Renal cortex interstitium (tissue), 11 donors: ENCODE measurements around the gene PTP4A1. TPM values are rescaled to one million over a fixed set of nuclear protein-coding genes. Genes with fewer than 3 reads are reported as not detected.
"Not testable (repeated sequence)": the region's sequence is repeated elsewhere in the genome, so short reads cannot be mapped to it uniquely, and the experiment has no call there.

ENCODE experiments used
- DNase-seq, 11 donors: peaks; one replicate each; pipeline ENCODE4 v3.0.0-alpha.2; 2013; ENCODE audit warnings: low read depth in 9 of 11, low spot score in 4 of 11; ENCODE audit errors: extremely low read depth in 1 of 11
- polyA plus RNA-seq, 3 donors: library from polyadenylated mRNA; unstranded; fragments of 120-200 nt; gene quantifications; one replicate each; pipeline ENCODE4 v1.2.1, GENCODE V29; 2013; ENCODE audit not compliant: insufficient read length in 3 of 3

PTP4A1 gene
- polyA plus RNA-seq, 3 donors = 54.3 to 95.0 (median 64.4) TPM

DNA sequence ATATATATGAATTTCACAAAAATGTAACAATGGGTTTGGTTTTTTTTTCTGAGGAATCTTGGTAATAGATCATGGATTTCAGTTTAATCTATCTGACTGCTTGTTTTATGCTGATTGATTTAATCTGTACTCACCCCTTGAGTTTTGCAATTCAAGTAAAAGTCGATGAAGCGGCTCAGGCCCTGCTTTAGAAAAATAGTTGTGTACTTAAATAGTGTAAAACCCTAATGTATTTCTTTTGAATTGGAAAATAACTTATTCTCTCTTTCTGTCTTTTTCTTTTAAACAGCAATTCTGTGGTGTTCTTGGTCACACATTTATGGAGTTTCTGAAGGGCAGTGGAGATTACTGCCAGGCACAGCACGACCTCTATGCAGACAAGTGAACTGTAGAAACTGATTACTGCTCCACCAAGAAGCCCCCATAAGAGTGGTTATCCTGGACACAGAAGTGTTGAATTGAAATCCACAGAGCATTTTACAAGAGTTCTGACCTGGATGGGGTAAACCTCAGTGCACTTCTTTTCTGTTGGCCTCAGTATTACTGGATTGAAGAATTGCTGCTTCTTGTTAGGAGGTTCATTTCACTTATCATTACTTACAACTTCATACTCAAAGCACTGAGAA lies 4.0 kb downstream of the PTP4A1 start:
- no peak for DNase-seq

- DNase-seq = no peak
Observed at GRCh38 chr6:63576985-63577712, 4.9 kb downstream of the PTP4A1 start.

- no peak for DNase-seq
Observed at GRCh38 chr6:63578757-63579156, 6.5 kb downstream of the PTP4A1 start.

DNA sequence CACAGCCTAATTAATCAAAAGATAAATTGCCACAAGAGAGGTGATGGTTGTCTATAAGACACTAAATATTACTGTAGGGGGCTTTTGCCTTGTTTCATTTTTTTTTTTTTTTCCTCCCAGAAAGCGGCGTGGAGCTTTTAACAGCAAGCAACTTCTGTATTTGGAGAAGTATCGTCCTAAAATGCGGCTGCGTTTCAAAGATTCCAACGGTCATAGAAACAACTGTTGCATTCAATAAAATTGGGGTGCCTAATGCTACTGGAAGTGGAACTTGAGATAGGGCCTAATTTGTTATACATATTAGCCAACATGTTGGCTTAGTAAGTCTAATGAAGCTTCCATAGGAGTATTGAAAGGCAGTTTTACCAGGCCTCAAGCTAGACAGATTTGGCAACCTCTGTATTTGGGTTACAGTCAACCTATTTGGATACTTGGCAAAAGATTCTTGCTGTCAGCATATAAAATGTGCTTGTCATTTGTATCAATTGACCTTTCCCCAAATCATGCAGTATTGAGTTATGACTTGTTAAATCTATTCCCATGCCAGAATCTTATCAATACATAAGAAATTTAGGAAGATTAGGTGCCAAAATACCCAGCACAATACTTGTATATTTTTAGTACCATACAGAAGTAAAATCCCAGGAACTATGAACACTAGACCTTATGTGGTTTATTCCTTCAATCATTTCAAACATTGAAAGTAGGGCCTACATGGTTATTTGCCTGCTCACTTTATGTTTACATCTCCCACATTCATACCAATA lies 7.8 kb downstream of the PTP4A1 start:
- no peak for DNase-seq

DNA sequence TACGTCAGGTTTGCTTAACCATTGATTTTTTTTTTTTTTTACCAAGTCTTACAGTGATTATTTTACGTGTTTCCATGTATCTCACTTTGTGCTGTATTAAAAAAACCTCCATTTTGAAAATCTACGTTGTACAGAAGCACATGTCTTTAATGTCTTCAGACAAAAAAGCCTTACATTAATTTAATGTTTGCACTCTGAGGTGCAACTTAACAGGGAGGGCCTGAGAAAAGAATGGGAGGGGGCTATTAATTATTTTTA lies 8.4 kb downstream of the PTP4A1 start:
- DNase-seq = no peak

DNA sequence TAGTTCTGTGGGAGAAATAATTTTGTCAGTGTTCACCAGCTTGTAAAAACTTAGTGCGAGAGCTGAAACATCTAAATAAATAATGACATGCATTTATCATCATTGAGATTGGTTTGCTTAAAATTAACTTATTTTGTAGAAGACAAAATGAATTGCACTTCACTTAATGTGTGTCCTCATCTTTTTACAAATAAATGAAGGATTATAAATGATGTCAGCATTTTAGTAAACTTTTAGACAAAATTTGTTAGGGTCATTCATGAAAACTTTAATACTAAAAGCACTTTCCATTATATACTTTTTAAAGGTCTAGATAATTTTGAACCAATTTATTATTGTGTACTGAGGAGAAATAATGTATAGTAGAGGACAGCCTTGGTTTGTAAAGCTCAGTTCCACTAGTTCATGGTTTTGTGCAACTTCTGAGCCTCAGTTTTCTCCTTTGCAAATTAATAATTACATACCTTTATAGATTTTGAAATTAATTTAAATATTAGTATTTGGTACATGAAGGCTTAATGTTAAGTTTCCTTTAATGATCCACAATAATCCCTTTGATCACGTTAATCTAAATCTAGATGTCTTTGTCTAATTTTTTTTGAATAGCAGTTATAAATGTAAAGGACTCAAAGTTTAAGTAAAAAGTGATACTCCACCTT lies 9.2 kb downstream of the PTP4A1 start:
- no peak for DNase-seq

DNA sequence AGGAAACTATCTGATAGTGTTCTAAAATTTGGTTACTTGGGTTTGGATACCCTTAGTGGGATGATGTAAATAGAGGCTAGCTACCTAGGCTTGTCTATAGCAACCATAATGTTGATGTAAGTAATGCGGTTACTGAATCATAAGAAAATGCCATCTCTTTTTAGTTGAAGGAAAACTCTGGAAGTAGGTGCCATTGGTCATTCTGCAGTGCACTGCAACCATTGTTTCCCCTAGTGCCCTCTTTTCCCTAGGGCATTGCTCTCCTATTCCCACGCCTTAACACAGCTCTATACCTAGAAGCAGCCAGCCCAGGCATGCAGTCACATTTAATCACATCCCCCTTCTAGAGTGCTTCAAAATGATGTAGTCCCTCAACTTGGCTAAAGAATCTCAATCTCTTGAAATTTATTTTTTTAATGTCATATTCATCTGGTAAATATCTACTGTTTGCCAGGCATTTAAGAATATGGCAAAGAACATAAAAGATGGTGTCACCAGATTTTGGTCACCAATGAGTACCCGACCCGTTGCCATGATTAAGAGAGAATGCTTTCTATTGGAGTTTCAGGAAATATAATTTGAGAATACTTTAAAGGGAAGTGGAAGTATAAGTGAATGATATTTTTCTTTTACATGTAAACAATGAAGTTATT lies 10.4 kb downstream of the PTP4A1 start:
- no peak for DNase-seq

DNA sequence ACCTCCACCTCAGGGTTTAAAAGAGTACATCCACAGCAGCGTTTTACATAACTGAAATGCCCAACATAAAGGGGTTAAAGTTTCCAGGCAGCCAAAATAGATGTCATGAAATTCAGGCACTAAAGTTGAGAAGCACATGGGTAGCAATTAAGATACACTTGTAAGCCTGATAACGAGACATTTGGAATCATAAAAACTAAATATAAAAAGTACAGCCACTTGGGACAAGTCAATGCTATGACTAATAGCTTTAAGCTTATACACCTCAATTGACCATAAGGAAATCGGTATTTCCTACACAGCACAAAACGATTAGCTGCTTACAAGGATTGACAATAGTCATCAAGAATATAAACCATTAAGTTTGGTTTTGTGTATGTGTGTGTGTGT lies 11.8 kb downstream of the PTP4A1 start:
- no peak for DNase-seq

DNA sequence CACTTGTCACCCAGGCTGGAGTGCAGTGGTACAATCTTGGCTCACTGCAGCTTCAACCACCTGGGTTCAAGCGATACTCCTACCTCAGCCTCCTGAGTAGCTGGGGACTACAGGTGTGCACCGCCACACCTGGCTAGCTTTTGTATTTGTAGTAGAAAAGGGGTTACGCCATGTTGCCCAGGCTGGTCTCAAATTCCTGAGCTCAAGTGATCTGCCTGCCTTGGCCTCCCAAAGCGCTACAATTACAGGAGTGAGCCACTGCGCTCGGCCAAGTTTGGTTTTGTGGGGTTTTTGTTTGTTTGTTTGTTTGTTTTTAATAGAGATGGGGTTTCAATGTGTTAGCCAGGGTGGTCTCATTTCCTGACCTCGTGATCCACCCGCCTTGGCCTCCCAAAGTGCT lies 12.3 kb downstream of the PTP4A1 start:
- no peak for DNase-seq

DNA sequence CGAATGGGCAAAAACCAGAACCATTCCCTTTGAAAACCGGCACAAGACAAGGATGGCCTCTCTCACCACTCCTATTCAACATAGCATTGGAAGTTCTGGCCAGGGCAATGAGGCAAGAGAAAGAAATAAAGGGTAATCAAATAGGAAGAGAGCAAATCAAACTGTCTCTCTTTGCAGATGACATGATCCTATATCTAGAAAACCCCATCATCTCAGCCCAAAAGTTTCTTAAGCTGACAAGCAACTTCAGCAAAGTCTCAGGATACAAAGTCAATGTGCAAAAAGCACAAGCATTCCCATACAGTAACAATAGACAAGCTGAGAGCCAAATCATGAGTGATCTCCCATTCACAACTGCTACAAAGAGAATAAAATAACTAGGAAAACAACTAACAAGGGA lies 13.4 kb downstream of the PTP4A1 start:
- DNase-seq = not testable (repeated sequence)

DNA sequence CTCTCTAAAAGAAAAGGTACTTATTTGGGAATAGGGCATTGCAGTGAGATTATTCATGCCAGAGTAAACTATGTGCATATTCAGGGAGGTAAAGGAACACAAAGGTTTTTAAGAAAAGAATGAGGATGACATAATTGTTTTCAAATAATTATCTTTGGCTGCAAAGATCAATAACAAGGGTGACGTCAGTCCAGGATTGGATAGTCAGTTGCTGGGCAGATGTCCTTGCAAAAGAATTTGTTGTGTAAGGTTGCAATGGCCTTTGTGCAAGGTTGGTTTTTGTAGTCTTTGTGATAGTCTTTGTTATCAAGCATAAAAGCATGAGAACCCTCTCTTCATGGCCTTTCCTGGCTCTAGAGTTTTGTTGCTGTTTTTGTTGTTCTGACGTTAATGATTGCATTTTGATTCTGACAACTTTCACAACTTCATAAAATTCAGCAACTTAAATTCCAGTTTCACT lies 17.7 kb downstream of the PTP4A1 start:
- DNase-seq = no peak

DNA sequence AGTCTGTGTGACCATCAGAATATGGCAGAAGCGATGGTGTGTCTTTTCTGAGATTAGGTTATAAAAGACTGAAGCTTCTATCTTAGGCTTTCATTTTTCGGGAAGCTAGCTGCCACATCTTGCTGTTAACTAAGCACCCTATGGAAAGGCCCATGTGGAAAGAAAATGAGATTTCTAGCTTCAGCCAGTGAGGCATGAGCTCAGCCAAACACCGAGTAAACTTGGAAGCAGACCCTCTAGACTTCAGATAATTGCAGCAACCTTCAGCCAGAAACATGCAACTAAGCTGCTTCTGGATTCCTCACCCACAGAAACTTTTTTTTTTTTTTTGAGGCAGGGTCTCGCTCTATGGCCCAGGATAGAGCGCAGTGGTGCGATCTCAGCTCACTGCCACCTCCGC lies 20.6 kb downstream of the PTP4A1 start:
- no peak for DNase-seq

DNA sequence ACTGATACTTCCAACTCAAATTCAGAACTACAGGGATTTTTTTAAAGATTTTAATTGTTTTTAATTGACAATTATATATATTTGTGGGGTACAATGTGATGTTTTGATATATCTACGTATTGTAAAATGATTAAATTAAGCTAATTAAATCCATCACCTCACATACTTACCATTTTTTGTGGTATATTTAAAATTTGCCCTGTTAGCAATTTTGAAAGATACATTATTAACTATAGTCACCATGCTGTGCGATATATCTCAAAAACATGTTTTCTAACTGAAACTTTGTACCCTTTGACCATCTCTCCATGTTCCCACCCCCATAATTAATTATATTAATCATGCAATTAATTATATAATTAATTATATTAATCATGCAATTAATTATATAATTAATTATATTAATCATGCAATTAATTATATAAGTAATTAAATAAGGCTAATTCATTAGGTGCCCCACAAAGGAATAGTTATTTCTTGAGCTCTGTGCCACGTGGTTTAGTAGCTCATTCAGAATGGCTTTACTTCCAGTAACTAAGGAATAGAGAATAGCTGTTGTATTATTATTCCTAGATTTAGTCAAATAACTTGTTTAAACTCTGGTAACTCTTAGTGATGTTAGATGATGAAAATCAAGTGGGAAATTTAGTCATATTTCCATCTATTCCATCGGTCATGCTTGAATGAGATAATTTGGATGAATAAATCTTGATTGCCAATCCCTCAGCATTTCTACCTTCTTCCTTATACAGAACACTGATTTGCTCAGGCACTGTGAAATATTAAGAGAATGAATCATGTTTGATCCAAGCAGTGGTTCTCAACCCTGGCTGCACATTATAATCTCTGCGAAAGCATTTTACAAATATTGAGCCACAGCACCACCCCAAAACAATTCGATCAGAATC lies 25.1 kb downstream of the PTP4A1 start:
- DNase-seq = peak in 1 of 11 donors; percentile 10

DNA sequence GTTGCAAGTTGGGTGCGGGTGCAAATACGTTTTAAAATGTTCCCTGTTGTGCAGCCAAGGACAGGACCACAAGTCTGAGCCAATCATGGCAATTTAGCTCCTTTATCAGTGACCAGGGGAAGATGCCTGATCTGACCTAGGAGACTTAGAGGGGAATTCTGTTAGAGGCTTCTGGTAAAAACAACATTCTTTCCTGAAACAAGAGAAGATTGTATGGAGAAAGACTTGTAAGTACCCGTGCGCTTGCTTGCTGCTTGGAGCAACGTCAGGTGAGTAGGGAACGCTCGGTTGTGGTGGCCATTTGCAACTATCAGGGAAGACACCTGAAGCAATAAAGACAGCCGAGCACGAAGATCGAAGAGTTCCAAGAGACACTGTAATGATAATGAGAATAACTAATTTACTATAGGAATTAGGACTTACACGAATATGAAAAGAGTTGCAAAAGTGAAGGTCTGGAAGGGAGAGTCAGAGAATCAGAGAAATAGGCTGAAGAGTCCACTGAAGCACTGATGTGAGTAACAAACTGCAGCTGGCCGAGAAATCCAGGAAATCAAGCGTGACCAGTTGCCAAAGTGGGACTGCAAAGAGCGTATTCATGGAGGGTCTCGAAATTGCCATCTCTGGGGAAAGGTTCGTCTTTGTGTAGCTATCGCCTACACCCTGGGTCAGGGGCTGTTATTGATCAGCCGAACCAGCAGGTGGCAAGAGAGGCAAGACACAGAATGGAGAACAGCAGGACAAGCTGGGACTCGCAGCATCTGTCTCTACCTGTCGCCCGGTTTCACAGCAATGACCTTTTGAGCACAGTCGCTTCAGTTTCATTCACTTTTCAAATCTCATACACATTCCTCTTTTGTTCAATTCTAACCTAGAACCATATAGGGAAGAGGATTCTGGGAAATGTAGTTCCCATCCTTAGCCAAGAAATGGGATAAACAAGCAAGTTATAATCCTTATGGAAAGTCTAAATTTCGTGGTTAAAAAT lies 26.1 kb downstream of the PTP4A1 start:
- DNase-seq = peak in 10 of 11 donors; percentile 38 to 69 (median 62)

GRCh38 chr6:63599243-63599642 lies 27.0 kb downstream of the PTP4A1 start:
- DNase-seq = no peak

GRCh38 chr6:63600136-63600535 lies 27.9 kb downstream of the PTP4A1 start:
- no peak for DNase-seq

DNA sequence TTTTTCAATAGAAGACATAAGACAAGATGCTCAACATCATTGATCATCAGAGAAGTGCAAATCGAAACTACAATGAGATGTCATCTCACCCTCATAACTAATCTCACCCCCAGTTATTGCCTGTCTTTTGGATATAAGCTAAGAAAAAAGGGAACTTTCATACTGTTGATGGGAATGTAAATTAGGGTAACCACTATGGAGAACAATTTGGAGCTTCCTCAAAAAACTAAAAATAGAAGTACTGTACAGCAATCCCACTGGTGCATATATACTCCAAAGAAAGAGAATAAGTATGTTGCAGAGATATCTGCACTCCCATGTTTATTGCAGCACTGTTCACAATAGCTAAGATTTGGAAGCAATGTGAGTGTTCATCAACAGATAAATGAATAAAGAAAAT lies 37.0 kb downstream of the PTP4A1 start:
- DNase-seq = no peak
